WTC11 (cell line): Measurements from ENCODE around the gene DHPS. TPM values are rescaled to one million over a fixed set of nuclear protein-coding genes. Genes with fewer than 3 reads are reported as not detected.

ENCODE experiments used
- ATAC-seq: fragments of 200-7000 bp; cut with Tn5 transposase; 2 replicates; pipeline ENCODE4 v1.10.0; 2021; ENCODE audit warnings: mild to moderate bottlenecking, moderate library complexity
- CTCF ChIA-PET: fragments of 300-600 bp; sonication (Branson Sonifier 250); formaldehyde crosslinking; loops from one replicate; lab custom pipeline; 2021; ENCODE audit warnings: antibody characterized with exemption; lab: Charles Lee
- POLR2A ChIA-PET: fragments of 350-600 bp; sonication (Branson Sonifier 250); formaldehyde crosslinking; loops from one replicate; lab custom pipeline; 2021; ENCODE audit warnings: antibody characterized with exemption; lab: Charles Lee
- DNase-seq: peaks from one replicate; pipeline ENCODE4 v3.0.0; 2021; ENCODE audit warnings: low spot score
- H3K27ac Mint-ChIP-seq: 2 replicates; pipeline ENCODE4 v1.8.0; 2021; ENCODE audit warnings: mixed read lengths
- H3K27me3 Mint-ChIP-seq: 2 replicates; pipeline ENCODE4 v1.8.0; 2021; ENCODE audit warnings: low read depth, mild to moderate bottlenecking, moderate library complexity, mixed read lengths
- H3K36me3 Mint-ChIP-seq: 2 replicates; pipeline ENCODE4 v1.8.0; 2021; ENCODE audit warnings: mixed read lengths
- H3K4me1 Mint-ChIP-seq: 2 replicates; pipeline ENCODE4 v1.8.0; 2022; ENCODE audit warnings: mixed read lengths
- H3K4me3 Mint-ChIP-seq: 2 replicates; pipeline ENCODE4 v1.8.0; 2021; ENCODE audit warnings: mild to moderate bottlenecking, moderate library complexity, mixed read lengths
- H3K9me3 Mint-ChIP-seq: 2 replicates; pipeline ENCODE4 v1.8.0; 2021; ENCODE audit warnings: mixed read lengths
- AR ChIP-seq: fragments of 250-450 bp; sonication (Bioruptor Pico); IDR thresholded peaks from 2 replicates; pipeline ENCODE4 v1.9.0; 2021; ENCODE audit warnings: mild to moderate bottlenecking
- ATF1 ChIP-seq: sonication (generic); formaldehyde crosslinking; IDR thresholded peaks from 2 replicates; pipeline ENCODE4 v1.8.1; 2023; ENCODE audit warnings: mild to moderate bottlenecking, moderate library complexity, missing genetic modification reagents
- E2F5 ChIP-seq: sonication (generic); formaldehyde crosslinking; IDR thresholded peaks from 2 replicates; pipeline ENCODE4 v1.8.1; 2022; ENCODE audit warnings: mild to moderate bottlenecking, moderate library complexity, missing genetic modification reagents
- ERG ChIP-seq: fragments of 250-450 bp; sonication (Bioruptor Pico); IDR thresholded peaks from 2 replicates; pipeline ENCODE4 v1.8.0; 2021; ENCODE audit warnings: mild to moderate bottlenecking
- ETV6 ChIP-seq: sonication (generic); formaldehyde crosslinking; IDR thresholded peaks from 2 replicates; pipeline ENCODE4 v1.8.1; 2022; ENCODE audit warnings: mild to moderate bottlenecking, missing genetic modification reagents
- FOXP1 ChIP-seq: sonication (generic); formaldehyde crosslinking; IDR thresholded peaks from 2 replicates; pipeline ENCODE4 v1.8.0; 2022; ENCODE audit warnings: missing genetic modification reagents, mild to moderate bottlenecking, moderate library complexity, borderline replicate concordance
- GTF2I ChIP-seq: fragments of 250-450 bp; sonication (Bioruptor Pico); conservative IDR thresholded peaks from 2 replicates; pipeline ENCODE4 v1.4.0; 2021; ENCODE audit warnings: mild to moderate bottlenecking
- HMGA2 ChIP-seq: fragments of 250-450 bp; sonication (Bioruptor Pico); IDR thresholded peaks from 2 replicates; pipeline ENCODE4 v1.4.0; 2021; ENCODE audit warnings: mild to moderate bottlenecking, moderate library complexity
- HMGXB4 ChIP-seq: sonication (generic); formaldehyde crosslinking; IDR thresholded peaks from 2 replicates; pipeline ENCODE4 v1.8.1; 2023; ENCODE audit warnings: mild to moderate bottlenecking, moderate library complexity, missing genetic modification reagents
- MAX ChIP-seq: sonication (generic); formaldehyde crosslinking; IDR thresholded peaks from 2 replicates; pipeline ENCODE4 v1.8.0; 2022; ENCODE audit warnings: mild to moderate bottlenecking, missing genetic modification reagents
- NFYB ChIP-seq: sonication (generic); formaldehyde crosslinking; conservative IDR thresholded peaks from 2 replicates; pipeline ENCODE4 v1.8.0; 2022; ENCODE audit warnings: low read depth, missing genetic modification reagents
- RELA ChIP-seq: sonication (generic); formaldehyde crosslinking; IDR thresholded peaks from 2 replicates; pipeline ENCODE4 v1.8.1; 2022; ENCODE audit warnings: missing genetic modification reagents, mild to moderate bottlenecking, borderline replicate concordance
- SMAD4 ChIP-seq: sonication (generic); formaldehyde crosslinking; IDR thresholded peaks from 2 replicates; pipeline ENCODE4 v1.8.0; 2022; ENCODE audit warnings: mild to moderate bottlenecking, missing genetic modification reagents
- TCF7 ChIP-seq: sonication (generic); formaldehyde crosslinking; IDR thresholded peaks from 2 replicates; pipeline ENCODE4 v1.8.0; 2022; ENCODE audit warnings: mild to moderate bottlenecking, low read depth, missing genetic modification reagents, moderate library complexity
- USF1 ChIP-seq: sonication (generic); formaldehyde crosslinking; IDR thresholded peaks from 2 replicates; pipeline ENCODE4 v1.8.0; 2022; ENCODE audit warnings: mild to moderate bottlenecking, missing genetic modification reagents
- USF2 ChIP-seq: sonication (generic); formaldehyde crosslinking; IDR thresholded peaks from 2 replicates; pipeline ENCODE4 v1.8.1; 2023; ENCODE audit warnings: mild to moderate bottlenecking, missing genetic modification reagents, moderate library complexity
- ZMAT4 ChIP-seq: fragments of 250-450 bp; sonication (Bioruptor Pico); IDR thresholded peaks from 2 replicates; pipeline ENCODE4 v1.9.0; 2021; ENCODE audit warnings: mild to moderate bottlenecking
- ZNF138 ChIP-seq: sonication (generic); formaldehyde crosslinking; conservative IDR thresholded peaks from 2 replicates; pipeline ENCODE4 v1.8.1; 2022; ENCODE audit warnings: mild to moderate bottlenecking, moderate library complexity, missing genetic modification reagents
- ZNF232 ChIP-seq: sonication (generic); formaldehyde crosslinking; IDR thresholded peaks from 2 replicates; pipeline ENCODE4 v1.8.0; 2022; ENCODE audit warnings: mild to moderate bottlenecking, missing genetic modification reagents
- ZNF317 ChIP-seq: sonication (generic); formaldehyde crosslinking; IDR thresholded peaks from 2 replicates; pipeline ENCODE4 v1.8.1; 2023; ENCODE audit warnings: low read depth, mild to moderate bottlenecking, moderate library complexity, missing genetic modification reagents, borderline replicate concordance
- ZNF396 ChIP-seq: fragments of 250-450 bp; sonication (Bioruptor Pico); IDR thresholded peaks from 2 replicates; pipeline ENCODE4 v1.8.0; 2021; ENCODE audit warnings: mild to moderate bottlenecking, moderate library complexity, borderline replicate concordance
- ZNF416 ChIP-seq: fragments of 250-450 bp; sonication (Bioruptor Pico); IDR thresholded peaks from 2 replicates; pipeline ENCODE4 v1.9.0; 2021; ENCODE audit warnings: mild to moderate bottlenecking, inconsistent platforms
- ZNF512 ChIP-seq: sonication (generic); formaldehyde crosslinking; IDR thresholded peaks from 2 replicates; pipeline ENCODE4 v1.8.1; 2022; ENCODE audit warnings: missing genetic modification reagents, borderline replicate concordance
- total RNA-seq: library from RNA; stranded (reverse); gene quantifications from 3 replicates; pipeline ENCODE4 v1.2.3, GENCODE V29; 2021

The DHPS gene
- total RNA-seq, 1 experiment from 2014 or later = 115 TPM

- ChIA-PET CTCF (no interaction called here), POLR2A (no interaction called here)
- DNase-seq (no peak), ATAC-seq (no peak)
- Mint-ChIP-seq H3K4me1 (peaks cover 6% of the 10 kb centered on the region), H3K9me3 (no peaks in the 10 kb centered on the region), H3K27me3 (no peaks in the 10 kb centered on the region; the same call in 1 of the 2 replicates), H3K27ac (no peak overlapping the region), H3K36me3 (peaks cover 58% of the 10 kb centered on the region), H3K4me3 (no peak overlapping the region)
- TF ChIP-seq ERG (CRISPR knock-in tag) = no peak
- no peak for TF ChIP-seq RELA (CRISPR knock-in tag)
- TF ChIP-seq ZNF232 = no peak
- TF ChIP-seq ZNF396 (CRISPR knock-in tag) = no peak
- no peak for TF ChIP-seq AR (CRISPR knock-in tag)
- TF ChIP-seq TCF7 (CRISPR knock-in tag) = no peak
- no peak for TF ChIP-seq USF2
- TF ChIP-seq ZNF317 (CRISPR knock-in tag) = no peak
- no peak for TF ChIP-seq MAX (CRISPR knock-in tag)
These were observed 20.1 kb upstream of the DHPS start for GRCh38 chr19:12701596-12702282.

GRCh38 chr19:12698138-12698537, 16.5 kb upstream of the DHPS start:
- H3K27me3 Mint-ChIP-seq = no peaks in the 10 kb centered on the region; the same call in 1 of the 2 replicates
- H3K9me3 Mint-ChIP-seq = no peaks in the 10 kb centered on the region
- DNase-seq (no peak), ATAC-seq (no peak)
- TF ChIP-seq ZMAT4 (CRISPR knock-in tag) (no peak), FOXP1 (no peak), NFYB (CRISPR knock-in tag) (no peak), ZNF512 (CRISPR knock-in tag) (no peak), USF1 (CRISPR knock-in tag) (no peak), SMAD4 (no peak), HMGXB4 (CRISPR knock-in tag) (no peak), ZNF396 (CRISPR knock-in tag) (no peak), MAX (CRISPR knock-in tag) (no peak), ZNF416 (CRISPR knock-in tag) (no peak), ATF1 (CRISPR knock-in tag) (no peak), E2F5 (CRISPR knock-in tag) (no peak), GTF2I (no peak), ZNF138 (CRISPR knock-in tag) (no peak), ZNF232 (no peak), HMGA2 (CRISPR knock-in tag) (no peak), ETV6 (CRISPR knock-in tag) (no peak)
- ChIA-PET POLR2A (no interaction called here), CTCF (no interaction called here)
- peaks cover 5% of the 10 kb centered on the region for H3K4me1 Mint-ChIP-seq
- peak overlapping the region; percentile 51 for H3K4me3 Mint-ChIP-seq
- peak overlapping the region; percentile 90 for H3K27ac Mint-ChIP-seq
- peaks cover 30% of the 10 kb centered on the region for H3K36me3 Mint-ChIP-seq
